Caco-2 (cell line): ENCODE results near the gene SFN. TPM values are rescaled to one million over a fixed set of nuclear protein-coding genes. Genes with fewer than 3 reads are reported as not detected.
"Not testable (repeated sequence)": the region's sequence is repeated elsewhere in the genome, so short reads cannot be mapped to it uniquely, and the experiment has no call there.

Experiments used
- BruUV-seq: library from RNA; stranded (reverse); fragments of 400-500 nt; replicated peaks from 2 replicates; lab custom pipeline; 2021; lab: Mats Ljungman, UMichigan
- CTCF ChIA-PET: fragments of 300-600 bp; sonication (Branson Sonifier 250); formaldehyde crosslinking; loops from one replicate; lab custom pipeline; 2022; ENCODE audit warnings: antibody characterized with exemption; lab: Charles Lee
- POLR2A ChIA-PET: fragments of 300-600 bp; sonication (Branson Sonifier 250); formaldehyde crosslinking; loops from one replicate; lab custom pipeline; 2022; ENCODE audit warnings: antibody characterized with exemption; lab: Charles Lee
- DNase-seq, 2 experiments: peaks; one replicate each; pipeline versions ENCODE4 v3.0.0 to v3.0.0-alpha.2; 2020 to 2022
- H3K27me3 ChIP-seq: replicated peaks from 2 replicates; pipeline ENCODE4 v1.6.0; 2011; ENCODE audit warnings: low read length; ENCODE audit not compliant: control insufficient read depth, insufficient read depth
- H3K36me3 ChIP-seq: 2 replicates; pipeline ENCODE4 v1.5.1; 2011; ENCODE audit warnings: low read length; ENCODE audit not compliant: control insufficient read depth, insufficient read depth
- H3K4me1 ChIP-seq: fragments of 250-450 bp; sonication (Bioruptor Pico); 2 replicates; pipeline ENCODE4 v1.5.1; 2020; ENCODE audit warnings: mild to moderate bottlenecking
- H3K4me3 ChIP-seq: 2 replicates; pipeline ENCODE4 v1.5.1; 2011; ENCODE audit warnings: low read depth, mild to moderate bottlenecking, control low read depth, low read length
- H3K9me3 ChIP-seq: fragments of 250-450 bp; sonication (Bioruptor Pico); 2 replicates; pipeline ENCODE4 v1.5.1; 2020; ENCODE audit warnings: mild to moderate bottlenecking, moderate library complexity
- H3K27ac Mint-ChIP-seq: one replicate; pipeline ENCODE4 v1.8.0; 2022; ENCODE audit warnings: mixed read lengths; ENCODE audit not compliant: unreplicated experiment
- H3K27me3 Mint-ChIP-seq: one replicate; pipeline ENCODE4 v1.8.0; 2022; ENCODE audit warnings: mixed read lengths; ENCODE audit not compliant: insufficient read depth, unreplicated experiment
- H3K36me3 Mint-ChIP-seq: one replicate; pipeline ENCODE4 v1.8.0; 2022; ENCODE audit warnings: mild to moderate bottlenecking, mixed read lengths; ENCODE audit not compliant: insufficient read depth, unreplicated experiment
- H3K4me1 Mint-ChIP-seq: one replicate; pipeline ENCODE4 v1.8.0; 2022; ENCODE audit warnings: low read depth, mixed read lengths; ENCODE audit not compliant: unreplicated experiment
- H3K4me3 Mint-ChIP-seq: one replicate; pipeline ENCODE4 v1.8.0; 2022; ENCODE audit warnings: mild to moderate bottlenecking, moderate library complexity, mixed read lengths; ENCODE audit not compliant: unreplicated experiment
- H3K9me3 Mint-ChIP-seq: one replicate; pipeline ENCODE4 v1.8.0; 2022; ENCODE audit warnings: mixed read lengths; ENCODE audit not compliant: unreplicated experiment
- intact Hi-C: fragments of 100-400 bp; cut with micrococcal nuclease; formaldehyde crosslinking; loops from one replicate; pipeline ENCODE4 v1.10.0; 2022; ENCODE audit not compliant: unreplicated experiment
- total RNA-seq: library from RNA; stranded (reverse); gene quantifications from 2 replicates; pipeline ENCODE4 v1.2.3, GENCODE V29; 2022
- TF ChIP-seq, protein P1 (sequence below), 2 experiments: fragments of 200-600 bp in 1 of 2; IDR thresholded peaks; 1 replicate in 1 of 2; 2 replicates in 1 of 2; pipeline versions ENCODE4 v1.5.1 to v1.8.0; 2011 to 2022; ENCODE audit warnings: antibody characterized with exemption in 1 of 2, control low read depth in 1 of 2, inconsistent platforms in 1 of 2, low read depth in 1 of 2, low read length in 1 of 2, mild to moderate bottlenecking in 1 of 2, moderate library complexity in 1 of 2; ENCODE audit not compliant: insufficient read depth in 1 of 2, severe bottlenecking in 1 of 2, unreplicated experiment in 1 of 2

The SFN gene
- total RNA-seq, 1 experiment from 2014 or later, result 21.4 TPM

- Mint-ChIP-seq H3K27me3 (no peaks in the 10 kb centered on the region), H3K4me1 (no peaks in the 10 kb centered on the region), H3K36me3 (peaks cover 19% of the 10 kb centered on the region), H3K9me3 (no peaks in the 10 kb centered on the region), H3K4me3 (no peak overlapping the region), H3K27ac (no peak overlapping the region)
- H3K4me1 ChIP-seq, result no peaks in the 10 kb centered on the region
- ChIA-PET POLR2A (no interaction called here), CTCF (no interaction called here)
- H3K36me3 ChIP-seq, result no peaks in the 10 kb centered on the region
- intact Hi-C loops, result loop anchor here (10.0 kb wide), 1 partner anchor 273 kb away; no protein-coding TSS in a partner anchor
- TSS peak; percentile 22 for BruUV-seq
- no peaks in the 10 kb centered on the region for H3K9me3 ChIP-seq
- DNase-seq, result no peak
- TF ChIP-seq, protein P1, sequence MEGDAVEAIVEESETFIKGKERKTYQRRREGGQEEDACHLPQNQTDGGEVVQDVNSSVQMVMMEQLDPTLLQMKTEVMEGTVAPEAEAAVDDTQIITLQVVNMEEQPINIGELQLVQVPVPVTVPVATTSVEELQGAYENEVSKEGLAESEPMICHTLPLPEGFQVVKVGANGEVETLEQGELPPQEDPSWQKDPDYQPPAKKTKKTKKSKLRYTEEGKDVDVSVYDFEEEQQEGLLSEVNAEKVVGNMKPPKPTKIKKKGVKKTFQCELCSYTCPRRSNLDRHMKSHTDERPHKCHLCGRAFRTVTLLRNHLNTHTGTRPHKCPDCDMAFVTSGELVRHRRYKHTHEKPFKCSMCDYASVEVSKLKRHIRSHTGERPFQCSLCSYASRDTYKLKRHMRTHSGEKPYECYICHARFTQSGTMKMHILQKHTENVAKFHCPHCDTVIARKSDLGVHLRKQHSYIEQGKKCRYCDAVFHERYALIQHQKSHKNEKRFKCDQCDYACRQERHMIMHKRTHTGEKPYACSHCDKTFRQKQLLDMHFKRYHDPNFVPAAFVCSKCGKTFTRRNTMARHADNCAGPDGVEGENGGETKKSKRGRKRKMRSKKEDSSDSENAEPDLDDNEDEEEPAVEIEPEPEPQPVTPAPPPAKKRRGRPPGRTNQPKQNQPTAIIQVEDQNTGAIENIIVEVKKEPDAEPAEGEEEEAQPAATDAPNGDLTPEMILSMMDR (IDR thresholded peaks at IDR 0.05; ENCODE audit: insufficient read depth in 1 of 2, low read depth in 1 of 2, low read length in 1 of 2, severe bottlenecking in 1 of 2, unreplicated experiment in 1 of 2), result no peak
- no peaks in the 10 kb centered on the region for H3K27me3 ChIP-seq
- no peak overlapping the region for H3K4me3 ChIP-seq
Measured at GRCh38 chr1:26877326-26877725, 14.4 kb downstream of the SFN start.

GRCh38 chr1:26879793-26880192, 16.8 kb downstream of the SFN start:
- Mint-ChIP-seq H3K4me1 (no peaks in the 10 kb centered on the region), H3K9me3 (no peaks in the 10 kb centered on the region), H3K27me3 (no peaks in the 10 kb centered on the region), H3K36me3 (peaks cover 44% of the 10 kb centered on the region), H3K27ac (no peak overlapping the region), H3K4me3 (no peak overlapping the region)
- no peaks in the 10 kb centered on the region for H3K36me3 ChIP-seq
- no peak for DNase-seq
- TF ChIP-seq, protein P1 (IDR thresholded peaks at IDR 0.05; ENCODE audit: insufficient read depth in 1 of 2, low read depth in 1 of 2, low read length in 1 of 2, severe bottlenecking in 1 of 2, unreplicated experiment in 1 of 2), result no peak
- intact Hi-C loops, result loop anchor here (10.0 kb wide), 1 partner anchor 275 kb away; no protein-coding TSS in a partner anchor
- BruUV-seq, result no TSS peak
- H3K27me3 ChIP-seq, result no peaks in the 10 kb centered on the region
- no peak overlapping the region for H3K4me3 ChIP-seq
- H3K4me1 ChIP-seq, result no peaks in the 10 kb centered on the region
- no peaks in the 10 kb centered on the region for H3K9me3 ChIP-seq
- POLR2A ChIA-PET, result no interaction called here
- CTCF ChIA-PET, result no interaction called here

GRCh38 chr1:26881611-26882010, 18.7 kb downstream of the SFN start:
- BruUV-seq, intact Hi-C loops, H3K27ac Mint-ChIP-seq, H3K4me1 ChIP-seq, H3K4me3 ChIP-seq, H3K27me3 ChIP-seq, H3K27me3 Mint-ChIP-seq, H3K36me3 ChIP-seq, H3K4me3 Mint-ChIP-seq, H3K9me3 ChIP-seq, H3K9me3 Mint-ChIP-seq, CTCF ChIA-PET, H3K4me1 Mint-ChIP-seq, POLR2A ChIA-PET, DNase-seq: not testable (repeated sequence)
- H3K36me3 Mint-ChIP-seq, result peaks cover 62% of the 10 kb centered on the region
